Measurements from ENCODE around the gene WIPF3.

WIPF3 gene

GRCh38 chr7:29853072-29853471 lies 46.8 kb downstream of the WIPF3 start:
- no peak for DNase-seq (ENCODE audit: insufficient read length)
- FAIRE-seq = no peak
- TF ChIP-seq TAF1 (IDR thresholded peaks at IDR 0.05; ENCODE audit: borderline replicate concordance, low read depth, low read length) (no peak), POLR2A (IDR thresholded peaks at IDR 0.05; ENCODE audit: low read depth, low read length) (no peak), POLR2AphosphoS5 (IDR thresholded peaks at IDR 0.05; ENCODE audit: low read depth, low read length) (no peak)

DNA sequence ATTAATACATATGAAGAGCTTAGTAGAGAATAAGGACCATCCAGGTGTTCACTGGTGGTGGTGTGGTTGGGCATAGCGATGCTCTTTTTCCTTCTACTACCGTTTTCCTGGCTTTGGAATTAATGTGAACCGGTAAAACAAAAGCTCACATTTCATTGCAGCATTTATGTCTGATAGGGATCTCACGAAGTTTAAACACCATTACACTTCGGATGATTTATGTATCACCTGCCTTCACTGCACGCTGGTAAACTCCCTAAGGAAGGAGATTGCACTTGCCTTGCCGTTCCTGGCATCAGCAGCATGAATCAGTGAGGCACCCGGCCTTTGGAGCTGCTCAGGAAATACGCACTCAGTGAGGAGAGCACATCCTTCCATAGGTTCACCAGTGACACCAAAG lies 47.5 kb downstream of the WIPF3 start:
- no peak for TF ChIP-seq TAF1 (IDR thresholded peaks at IDR 0.05; ENCODE audit: borderline replicate concordance, low read depth, low read length)
- no peak for TF ChIP-seq POLR2AphosphoS5 (IDR thresholded peaks at IDR 0.05; ENCODE audit: low read depth, low read length)
- TF ChIP-seq POLR2A (IDR thresholded peaks at IDR 0.05; ENCODE audit: low read depth, low read length) = no peak
- no peak for FAIRE-seq

GRCh38 chr7:29854257-29854938 lies 48.1 kb downstream of the WIPF3 start:
- TF ChIP-seq POLR2A (IDR thresholded peaks at IDR 0.05; ENCODE audit: low read depth, low read length) (no peak), TAF1 (IDR thresholded peaks at IDR 0.05; ENCODE audit: borderline replicate concordance, low read depth, low read length) (no peak), POLR2AphosphoS5 (IDR thresholded peaks at IDR 0.05; ENCODE audit: low read depth, low read length) (no peak)
- FAIRE-seq (no peak), DNase-seq (ENCODE audit: insufficient read length) (no peak)

More for the DNA sequence above, 47.5 kb downstream of the WIPF3 start:
- DNase-seq (ENCODE audit: insufficient read length) = no peak

GRCh38 chr7:29857654-29858053 lies 51.3 kb downstream of the WIPF3 start:
- TF ChIP-seq POLR2A (IDR thresholded peaks at IDR 0.05; ENCODE audit: low read depth, low read length) (no peak), POLR2AphosphoS5 (IDR thresholded peaks at IDR 0.05; ENCODE audit: low read depth, low read length) (no peak), TAF1 (IDR thresholded peaks at IDR 0.05; ENCODE audit: borderline replicate concordance, low read depth, low read length) (no peak)
- FAIRE-seq (no peak), DNase-seq (ENCODE audit: insufficient read length) (no peak)

GRCh38 chr7:29858191-29858951 lies 52.1 kb downstream of the WIPF3 start:
- no peak for TF ChIP-seq TAF1 (IDR thresholded peaks at IDR 0.05; ENCODE audit: borderline replicate concordance, low read depth, low read length)
- no peak for TF ChIP-seq POLR2AphosphoS5 (IDR thresholded peaks at IDR 0.05; ENCODE audit: low read depth, low read length)
- DNase-seq (ENCODE audit: insufficient read length) (no peak), FAIRE-seq (no peak)

DNA sequence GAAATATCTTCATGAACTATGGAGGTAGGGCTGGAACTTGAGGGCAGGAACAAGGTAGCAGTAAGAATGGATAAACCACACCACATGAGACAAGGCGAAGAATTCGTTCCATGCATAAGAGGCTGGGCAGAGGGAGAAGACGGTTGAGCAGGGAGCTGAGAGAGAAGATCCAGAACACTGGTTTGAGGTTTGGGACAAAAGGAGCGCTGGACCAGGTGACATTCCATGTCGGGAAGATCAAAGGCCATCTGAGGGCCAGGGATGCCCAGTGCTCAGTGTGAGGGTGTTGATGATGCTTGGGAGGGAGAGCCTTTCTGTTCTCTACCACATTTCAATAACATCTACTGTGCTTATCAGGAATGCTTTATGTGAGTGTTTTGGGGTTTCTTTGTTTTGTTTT lies 52.8 kb downstream of the WIPF3 start:
- no peak for DNase-seq (ENCODE audit: insufficient read length)
- TF ChIP-seq TAF1 (IDR thresholded peaks at IDR 0.05; ENCODE audit: borderline replicate concordance, low read depth, low read length) = no peak
- no peak for TF ChIP-seq POLR2AphosphoS5 (IDR thresholded peaks at IDR 0.05; ENCODE audit: low read depth, low read length)
- no peak for TF ChIP-seq POLR2A (IDR thresholded peaks at IDR 0.05; ENCODE audit: low read depth, low read length)
- no peak for FAIRE-seq

GRCh38 chr7:29859524-29860185 lies 53.3 kb downstream of the WIPF3 start:
- FAIRE-seq = no peak
- TF ChIP-seq POLR2A (IDR thresholded peaks at IDR 0.05; ENCODE audit: low read depth, low read length) = no peak
- TF ChIP-seq TAF1 (IDR thresholded peaks at IDR 0.05; ENCODE audit: borderline replicate concordance, low read depth, low read length) = no peak
- TF ChIP-seq POLR2AphosphoS5 (IDR thresholded peaks at IDR 0.05; ENCODE audit: low read depth, low read length) = no peak
- no peak for DNase-seq (ENCODE audit: insufficient read length)

GRCh38 chr7:29860186-29860585 lies 53.9 kb downstream of the WIPF3 start:
- FAIRE-seq (no peak), DNase-seq (ENCODE audit: insufficient read length) (no peak)
- no peak for TF ChIP-seq POLR2A (IDR thresholded peaks at IDR 0.05; ENCODE audit: low read depth, low read length)
- TF ChIP-seq POLR2AphosphoS5 (IDR thresholded peaks at IDR 0.05; ENCODE audit: low read depth, low read length) = no peak
- no peak for TF ChIP-seq TAF1 (IDR thresholded peaks at IDR 0.05; ENCODE audit: borderline replicate concordance, low read depth, low read length)

GRCh38 chr7:29861884-29862283 lies 55.6 kb downstream of the WIPF3 start:
- TF ChIP-seq TAF1 (IDR thresholded peaks at IDR 0.05; ENCODE audit: borderline replicate concordance, low read depth, low read length) = no peak
- TF ChIP-seq POLR2AphosphoS5 (IDR thresholded peaks at IDR 0.05; ENCODE audit: low read depth, low read length) = no peak
- no peak for TF ChIP-seq POLR2A (IDR thresholded peaks at IDR 0.05; ENCODE audit: low read depth, low read length)
- FAIRE-seq = no peak
- no peak for DNase-seq (ENCODE audit: insufficient read length)

DNA sequence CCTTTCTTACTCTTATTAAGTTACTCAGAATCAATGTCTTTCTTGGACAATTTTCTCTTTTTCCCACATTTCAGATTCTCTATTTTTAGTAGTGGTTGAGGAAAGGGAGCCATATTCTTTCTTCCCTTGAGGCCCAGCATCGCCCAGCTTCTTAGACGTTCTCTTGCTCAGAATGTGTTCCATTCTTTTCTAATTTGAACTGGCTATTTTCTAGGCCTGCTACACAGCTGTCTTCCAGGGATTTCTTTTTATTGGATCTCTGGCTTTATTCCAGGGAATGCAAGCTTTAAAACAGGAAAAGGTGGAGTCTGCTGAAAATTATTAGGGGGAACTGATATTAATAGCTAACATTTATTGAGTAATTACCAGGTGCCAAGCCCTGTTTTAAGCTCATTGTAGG lies 58.3 kb downstream of the WIPF3 start:
- FAIRE-seq (no peak), DNase-seq (ENCODE audit: insufficient read length) (no peak)
- TF ChIP-seq POLR2A (IDR thresholded peaks at IDR 0.05; ENCODE audit: low read depth, low read length) = no peak
- TF ChIP-seq POLR2AphosphoS5 (IDR thresholded peaks at IDR 0.05; ENCODE audit: low read depth, low read length) = no peak
- TF ChIP-seq TAF1 (IDR thresholded peaks at IDR 0.05; ENCODE audit: borderline replicate concordance, low read depth, low read length) = no peak

DNA sequence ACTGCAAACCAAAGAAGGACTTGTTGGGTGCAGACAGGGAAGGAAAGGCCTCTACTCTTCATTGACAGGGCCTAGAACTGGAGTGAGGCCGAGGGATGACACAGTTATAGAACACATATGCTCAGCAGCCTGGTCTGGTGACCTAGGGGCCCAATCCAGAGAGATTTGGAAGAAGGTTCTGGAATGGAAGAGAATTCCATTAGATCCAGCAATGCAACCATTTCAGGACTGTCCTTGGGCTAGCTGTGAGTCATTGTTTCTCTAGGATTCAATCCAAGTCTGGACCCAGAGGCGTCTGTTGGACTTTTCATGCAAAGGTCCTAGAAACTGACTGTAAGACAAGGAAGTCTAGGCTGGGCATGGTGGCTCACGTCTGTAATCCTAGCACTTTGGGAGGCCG lies 59.2 kb downstream of the WIPF3 start:
- DNase-seq (ENCODE audit: insufficient read length) (no peak), FAIRE-seq (no peak)
- TF ChIP-seq POLR2A (IDR thresholded peaks at IDR 0.05; ENCODE audit: low read depth, low read length) (no peak), TAF1 (IDR thresholded peaks at IDR 0.05; ENCODE audit: borderline replicate concordance, low read depth, low read length) (no peak), POLR2AphosphoS5 (IDR thresholded peaks at IDR 0.05; ENCODE audit: low read depth, low read length) (no peak)
